ENCODE results near the gene CELSR3.
A peak's percentile ranks its signal among the peaks of the same experiment; 100 is the strongest.

CELSR3 gene

DNA sequence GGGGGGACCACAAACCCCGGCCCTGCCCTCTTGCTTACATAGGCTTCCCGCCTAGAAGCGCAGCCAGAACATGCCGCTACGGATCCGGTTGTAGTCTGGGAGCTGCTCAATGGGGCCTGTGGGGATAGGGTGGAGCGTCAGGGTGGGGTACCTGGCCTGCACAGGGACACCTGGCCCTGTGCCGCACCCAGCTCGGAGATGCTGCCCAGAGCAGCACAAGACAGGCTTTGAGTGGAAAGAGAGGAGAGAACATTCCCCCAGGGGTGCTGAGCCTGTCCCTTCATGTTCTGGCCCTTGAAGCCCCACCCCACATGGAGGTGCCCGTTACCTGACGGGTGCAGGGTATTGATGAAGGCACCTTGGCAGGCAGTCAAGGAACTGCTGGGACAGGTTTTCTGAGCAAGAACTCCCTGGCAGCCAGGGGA is 63.6 kb downstream of the CELSR3 start:
- Histone ChIP-seq H3K9me3 (ENCODE audit: control insufficient read depth, insufficient read depth, low read length) (no peaks in the 10 kb centered on the region), H3K4me1 (ENCODE audit: insufficient read depth, low read length) (peaks cover 36% of the 10 kb centered on the region), H3K36me3 (ENCODE audit: insufficient read depth, low read length) (peaks cover 27% of the 10 kb centered on the region), H3K9ac (ENCODE audit: low read depth, low read length) (no peak overlapping the region)

DNA sequence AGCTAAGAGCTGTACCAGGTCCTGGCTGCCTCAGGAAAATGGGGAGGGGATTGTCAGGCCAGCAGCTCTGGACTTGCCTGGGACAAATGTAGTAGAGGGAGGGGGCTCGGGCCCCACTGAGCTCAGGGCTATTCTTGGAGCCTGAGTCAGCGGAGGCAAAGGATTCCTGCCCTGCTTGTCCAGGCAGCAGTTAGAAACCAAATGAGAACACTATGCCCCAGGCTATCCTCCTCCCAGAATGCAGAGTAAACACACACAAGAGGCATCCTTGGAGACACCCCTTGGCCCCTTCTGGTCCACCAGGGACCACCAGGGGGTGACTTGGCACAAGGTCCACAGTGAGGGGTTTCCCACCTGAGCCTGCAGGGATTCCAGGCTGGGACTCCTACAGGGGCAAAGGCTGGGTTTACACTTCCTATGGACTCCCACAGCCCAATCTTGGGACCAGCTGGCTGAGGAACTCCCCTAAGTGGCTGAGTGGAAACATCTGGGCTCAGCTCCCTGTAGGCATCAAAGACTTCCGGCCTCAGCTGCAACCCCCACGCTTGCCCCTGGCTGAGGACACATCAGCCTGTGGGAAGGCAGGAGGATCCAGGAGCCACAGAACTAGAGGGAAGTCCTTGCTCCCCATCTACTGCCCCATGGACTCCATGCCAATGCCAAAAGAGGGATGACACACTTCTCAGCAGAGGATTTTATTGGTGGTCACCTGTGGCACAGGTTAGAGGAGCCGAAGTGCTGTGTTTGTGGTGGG is 64.2 kb downstream of the CELSR3 start:
- Histone ChIP-seq H3K4me1 (ENCODE audit: insufficient read depth, low read length) (peaks cover 36% of the 10 kb centered on the region), H3K9ac (ENCODE audit: low read depth, low read length) (no peak overlapping the region), H3K9me3 (ENCODE audit: control insufficient read depth, insufficient read depth, low read length) (no peaks in the 10 kb centered on the region), H3K36me3 (ENCODE audit: insufficient read depth, low read length) (peaks cover 22% of the 10 kb centered on the region)

DNA sequence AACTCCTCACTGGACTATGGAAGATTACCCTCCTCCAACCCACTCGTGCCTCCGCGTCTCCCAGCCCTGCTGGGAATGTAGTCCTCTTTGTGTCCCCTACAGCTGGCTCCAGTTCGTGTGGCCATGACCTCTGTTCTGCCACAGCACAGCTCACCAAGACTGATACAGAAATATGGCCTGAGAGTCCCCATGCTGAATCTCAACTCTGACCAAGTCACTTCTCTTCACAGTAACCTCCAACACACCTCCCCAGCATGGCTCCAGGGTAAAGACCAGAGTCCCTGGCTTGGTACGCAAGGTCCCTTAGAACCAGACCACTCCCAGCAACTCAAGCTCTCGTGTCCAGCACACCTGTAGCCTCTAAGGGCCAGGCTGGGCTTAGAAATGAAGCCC is 65.3 kb downstream of the CELSR3 start:
- peaks cover 27% of the 10 kb centered on the region for H3K36me3 ChIP-seq (ENCODE audit: insufficient read depth, low read length)
- no peaks in the 10 kb centered on the region for H3K9me3 ChIP-seq (ENCODE audit: control insufficient read depth, insufficient read depth, low read length)
- peaks cover 36% of the 10 kb centered on the region for H3K4me1 ChIP-seq (ENCODE audit: insufficient read depth, low read length)
- H3K9ac ChIP-seq (ENCODE audit: low read depth, low read length): no peak overlapping the region

GRCh38 chr3:48596676-48597407 is 65.8 kb downstream of the CELSR3 start:
- Histone ChIP-seq H3K9ac (ENCODE audit: low read depth, low read length) (no peak overlapping the region), H3K36me3 (ENCODE audit: insufficient read depth, low read length) (peaks cover 28% of the 10 kb centered on the region), H3K4me1 (ENCODE audit: insufficient read depth, low read length) (peaks cover 36% of the 10 kb centered on the region), H3K9me3 (ENCODE audit: control insufficient read depth, insufficient read depth, low read length) (no peaks in the 10 kb centered on the region)

- Histone ChIP-seq H3K36me3 (ENCODE audit: insufficient read depth, low read length) (peaks cover 26% of the 10 kb centered on the region), H3K4me1 (ENCODE audit: insufficient read depth, low read length) (peaks cover 36% of the 10 kb centered on the region), H3K9ac (ENCODE audit: low read depth, low read length) (no peak overlapping the region)
Observed at GRCh38 chr3:48596157-48596556, 66.5 kb downstream of the CELSR3 start.

DNA sequence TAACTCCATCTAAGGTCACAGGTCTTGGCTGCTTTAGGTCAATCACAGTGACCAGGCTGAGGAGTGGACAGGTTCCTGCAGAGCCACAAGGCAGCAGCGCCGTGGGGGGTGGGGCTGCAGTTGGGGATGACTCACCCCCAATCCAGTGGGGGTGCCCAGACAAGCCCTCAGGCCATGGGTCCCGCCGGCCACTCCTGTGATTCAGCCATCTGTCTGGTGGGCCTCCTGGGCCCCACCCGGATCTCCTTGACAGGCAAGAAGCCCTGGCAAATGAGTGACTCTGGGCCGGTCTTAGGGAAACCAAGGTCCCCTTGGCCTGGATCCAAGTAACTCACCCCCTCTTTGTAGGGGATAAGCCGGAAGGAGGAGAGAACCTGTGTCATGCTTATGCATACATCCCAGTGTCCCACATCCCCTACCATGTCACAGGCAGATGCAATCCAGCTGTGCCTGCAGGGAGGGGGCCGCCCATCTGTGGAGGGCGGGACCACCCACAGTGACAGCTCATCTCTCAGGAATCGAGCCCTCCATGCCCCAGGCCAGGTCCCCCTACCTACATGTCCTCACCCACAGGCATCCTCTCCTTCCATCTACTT is 67.1 kb downstream of the CELSR3 start:
- peaks cover 36% of the 10 kb centered on the region for H3K4me1 ChIP-seq (ENCODE audit: insufficient read depth, low read length)
- H3K36me3 ChIP-seq (ENCODE audit: insufficient read depth, low read length): peaks cover 22% of the 10 kb centered on the region; the same call in 1 of the 2 replicates
- peak overlapping the region; percentile 4; the same call in 1 of the 2 replicates for H3K9ac ChIP-seq (ENCODE audit: low read depth, low read length)
- H3K9me3 ChIP-seq (ENCODE audit: control insufficient read depth, insufficient read depth, low read length): no peaks in the 10 kb centered on the region

More at GRCh38 chr3:48596157-48596556, 66.5 kb downstream of the CELSR3 start:
- no peaks in the 10 kb centered on the region for H3K9me3 ChIP-seq (ENCODE audit: control insufficient read depth, insufficient read depth, low read length)

- peaks cover 36% of the 10 kb centered on the region for H3K4me1 ChIP-seq (ENCODE audit: insufficient read depth, low read length)
- no peaks in the 10 kb centered on the region for H3K9me3 ChIP-seq (ENCODE audit: control insufficient read depth, insufficient read depth, low read length)
- H3K9ac ChIP-seq (ENCODE audit: low read depth, low read length): peak within 1 kb of the TSS; percentile 62
- peaks cover 17% of the 10 kb centered on the region; the same call in 1 of the 2 replicates for H3K36me3 ChIP-seq (ENCODE audit: insufficient read depth, low read length)
Observed at GRCh38 chr3:48595075-48595525, 67.6 kb downstream of the CELSR3 start, which contains the start of gene COL7A1. TSS of gene COL7A1 (minus strand) at chr3:48595329. CDS start at chr3:48595159, 170 bp downstream.

DNA sequence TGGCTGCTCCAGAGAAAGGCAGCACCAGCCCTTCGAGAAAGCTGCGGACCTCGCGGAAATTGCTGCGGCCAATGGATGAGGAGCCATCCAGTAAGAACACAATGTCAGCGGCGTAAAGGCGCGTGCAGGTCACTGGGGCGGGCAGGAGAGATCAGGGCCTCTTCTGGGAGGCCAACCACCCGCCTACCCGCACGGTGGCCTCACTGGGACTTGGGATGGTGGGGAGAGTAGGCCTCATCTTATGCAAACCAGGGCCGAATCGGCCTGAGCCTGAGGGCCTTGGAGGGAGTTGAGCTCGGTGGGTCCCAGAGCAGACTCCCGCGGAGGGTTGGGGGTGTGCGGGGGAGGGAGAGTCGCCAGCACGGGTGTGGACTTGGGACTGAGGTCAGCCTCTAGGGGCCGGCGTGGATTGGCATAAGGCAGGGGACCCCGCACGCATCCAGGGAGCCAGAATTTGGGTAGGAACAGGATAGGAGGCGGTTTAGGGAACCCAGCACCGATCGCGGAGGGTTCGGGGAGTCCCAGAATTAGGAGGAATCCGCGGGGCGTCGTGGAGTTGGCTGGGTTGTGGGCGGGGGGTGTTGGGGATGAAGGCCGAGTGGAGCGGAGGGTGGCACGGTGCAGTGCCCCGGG is 68.2 kb downstream of the CELSR3 start:
- peak overlapping the region; percentile 62 for H3K9ac ChIP-seq (ENCODE audit: low read depth, low read length)
- H3K4me1 ChIP-seq (ENCODE audit: insufficient read depth, low read length): peaks cover 36% of the 10 kb centered on the region
- no peaks in the 10 kb centered on the region for H3K9me3 ChIP-seq (ENCODE audit: control insufficient read depth, insufficient read depth, low read length)
- H3K36me3 ChIP-seq (ENCODE audit: insufficient read depth, low read length): peaks cover 17% of the 10 kb centered on the region

- peaks cover 17% of the 10 kb centered on the region for H3K36me3 ChIP-seq (ENCODE audit: insufficient read depth, low read length)
- H3K9me3 ChIP-seq (ENCODE audit: control insufficient read depth, insufficient read depth, low read length): no peaks in the 10 kb centered on the region
- peaks cover 25% of the 10 kb centered on the region for H3K4me1 ChIP-seq (ENCODE audit: insufficient read depth, low read length)
- peak overlapping the region; percentile 62; the same call in 1 of the 2 replicates for H3K9ac ChIP-seq (ENCODE audit: low read depth, low read length)
Observed at GRCh38 chr3:48593337-48593736, 69.3 kb downstream of the CELSR3 start.

- peaks cover 19% of the 10 kb centered on the region for H3K36me3 ChIP-seq (ENCODE audit: insufficient read depth, low read length)
- H3K9me3 ChIP-seq (ENCODE audit: control insufficient read depth, insufficient read depth, low read length): no peaks in the 10 kb centered on the region
- H3K4me1 ChIP-seq (ENCODE audit: insufficient read depth, low read length): peaks cover 20% of the 10 kb centered on the region
- no peak overlapping the region for H3K9ac ChIP-seq (ENCODE audit: low read depth, low read length)
Observed at GRCh38 chr3:48592519-48593087, 70.1 kb downstream of the CELSR3 start.

DNA sequence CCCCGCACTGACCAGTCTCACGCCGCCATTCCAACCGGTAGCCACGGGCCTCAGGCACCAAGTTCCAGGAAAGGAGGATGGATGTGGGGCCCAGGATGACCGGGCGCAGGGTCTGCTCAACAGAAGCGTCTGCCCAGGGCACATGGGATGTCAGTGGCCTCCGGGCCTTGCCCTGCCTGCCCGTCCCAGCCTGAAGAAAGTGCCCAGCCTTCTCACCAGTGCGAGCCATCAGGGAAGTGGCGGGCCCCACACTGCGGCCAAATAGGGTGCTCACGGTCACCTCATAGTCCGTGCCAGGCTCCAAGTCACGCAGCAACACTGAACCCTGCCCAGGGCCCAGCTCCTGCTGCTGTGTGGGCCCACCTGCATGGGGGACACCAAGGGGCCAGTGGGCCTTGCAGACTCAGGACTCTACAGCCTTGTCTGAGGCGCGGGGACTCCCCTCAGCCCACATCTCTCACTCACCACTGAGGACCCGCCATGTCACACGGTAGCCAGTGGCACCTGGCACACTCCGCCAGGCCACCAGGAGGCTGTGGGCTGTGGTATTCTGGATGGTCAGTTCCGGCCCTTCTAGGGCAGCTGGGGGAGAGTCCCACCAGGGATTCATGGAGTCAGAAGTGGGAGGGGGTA is 70.7 kb downstream of the CELSR3 start:
- H3K4me1 ChIP-seq (ENCODE audit: insufficient read depth, low read length): peaks cover 14% of the 10 kb centered on the region
- H3K36me3 ChIP-seq (ENCODE audit: insufficient read depth, low read length): peaks cover 21% of the 10 kb centered on the region
- H3K9me3 ChIP-seq (ENCODE audit: control insufficient read depth, insufficient read depth, low read length): no peaks in the 10 kb centered on the region
- no peak overlapping the region for H3K9ac ChIP-seq (ENCODE audit: low read depth, low read length)

DNA sequence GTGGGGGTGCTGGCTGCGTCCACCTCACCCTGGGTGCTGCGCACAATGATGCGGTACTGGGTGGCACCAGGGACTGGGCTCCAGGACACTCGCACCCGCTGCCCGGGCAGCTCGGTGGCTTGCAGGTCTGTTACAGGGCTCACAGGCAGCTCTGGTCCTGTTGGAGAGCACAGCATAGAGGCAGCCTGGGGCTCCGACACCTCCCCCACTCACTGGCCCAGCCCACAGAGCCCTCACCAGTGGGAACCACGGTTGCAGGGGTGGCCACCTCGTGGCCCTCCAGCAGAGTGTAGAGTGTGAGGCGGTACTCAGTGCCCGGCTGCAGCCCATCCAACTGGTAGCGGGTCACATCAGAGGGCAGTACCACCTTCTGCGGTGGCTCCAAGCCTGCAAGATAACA is 71.2 kb downstream of the CELSR3 start:
- peaks cover 21% of the 10 kb centered on the region for H3K36me3 ChIP-seq (ENCODE audit: insufficient read depth, low read length)

DNA sequence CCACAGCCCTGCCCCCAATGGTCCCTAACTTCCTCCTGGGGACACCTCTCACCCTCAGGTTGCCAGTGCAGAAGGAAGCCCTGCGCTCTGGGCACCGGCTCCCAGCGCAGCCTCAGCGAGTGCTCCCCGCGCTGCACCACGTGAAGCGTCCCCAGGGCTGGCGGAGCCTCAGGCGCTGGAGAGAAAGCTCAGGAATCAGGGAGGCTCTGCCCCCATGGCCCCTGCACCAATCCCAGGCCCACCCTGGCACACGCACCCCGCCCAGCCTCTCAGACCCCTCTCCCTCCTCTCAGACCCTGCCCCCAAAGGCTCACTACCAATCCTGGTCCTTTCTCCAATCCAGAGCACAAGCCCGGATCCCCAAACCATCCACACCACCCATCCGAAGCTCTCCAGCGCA is 74.5 kb downstream of the CELSR3 start:
- Histone ChIP-seq H3K4me1 (ENCODE audit: insufficient read depth, low read length) (no peaks in the 10 kb centered on the region; the same call in 1 of the 2 replicates), H3K9me3 (ENCODE audit: control insufficient read depth, insufficient read depth, low read length) (no peaks in the 10 kb centered on the region), H3K9ac (ENCODE audit: low read depth, low read length) (no peak overlapping the region), H3K36me3 (ENCODE audit: insufficient read depth, low read length) (peaks cover 32% of the 10 kb centered on the region)

More for the DNA sequence above, 71.2 kb downstream of the CELSR3 start:
- Histone ChIP-seq H3K9ac (ENCODE audit: low read depth, low read length) (no peak overlapping the region), H3K9me3 (ENCODE audit: control insufficient read depth, insufficient read depth, low read length) (no peaks in the 10 kb centered on the region), H3K4me1 (ENCODE audit: insufficient read depth, low read length) (peaks cover 8% of the 10 kb centered on the region)

All from ES-I3 (cell line).